Measurements from ENCODE around the gene DNAJB8.

DNA sequence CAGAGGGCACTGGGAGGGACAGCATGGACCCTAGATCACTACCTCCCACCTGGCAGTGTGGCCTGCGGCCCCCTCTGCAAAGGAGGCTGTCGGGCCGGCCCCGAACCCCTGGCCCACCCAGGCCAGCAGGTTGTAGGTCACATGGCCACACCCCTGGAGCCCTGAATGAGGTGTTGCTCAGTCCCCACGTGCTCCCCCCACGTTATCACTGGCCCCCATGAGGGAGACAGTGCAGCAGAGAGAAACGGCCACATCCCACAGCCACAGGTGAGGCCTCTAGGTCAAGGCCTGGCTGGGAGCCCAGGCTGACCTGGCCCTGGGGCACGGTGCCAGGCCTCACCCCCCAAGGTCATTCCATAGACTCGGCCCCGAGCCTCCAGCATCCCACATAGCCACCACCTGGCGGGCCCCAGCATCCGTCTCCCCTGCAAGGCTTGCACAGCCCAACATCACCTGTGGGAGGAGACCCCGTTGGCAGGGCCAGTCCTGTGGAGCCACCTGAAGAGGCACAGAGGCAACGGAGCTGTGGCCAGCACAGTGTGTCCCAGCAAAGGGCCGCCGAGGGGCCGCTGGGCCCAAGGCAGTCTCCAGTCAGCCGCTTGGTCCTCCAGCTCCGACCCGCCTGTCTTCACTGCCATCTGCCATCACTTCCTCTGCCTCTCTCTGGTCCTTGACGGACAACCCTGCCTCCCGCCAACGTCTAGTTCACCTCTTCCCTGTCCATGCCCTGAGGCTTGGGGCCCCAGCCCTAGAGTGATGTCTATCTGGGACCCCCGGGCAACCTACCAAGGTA lies 53.1 kb downstream of the DNAJB8 start:
- TF ChIP-seq, protein P1, sequence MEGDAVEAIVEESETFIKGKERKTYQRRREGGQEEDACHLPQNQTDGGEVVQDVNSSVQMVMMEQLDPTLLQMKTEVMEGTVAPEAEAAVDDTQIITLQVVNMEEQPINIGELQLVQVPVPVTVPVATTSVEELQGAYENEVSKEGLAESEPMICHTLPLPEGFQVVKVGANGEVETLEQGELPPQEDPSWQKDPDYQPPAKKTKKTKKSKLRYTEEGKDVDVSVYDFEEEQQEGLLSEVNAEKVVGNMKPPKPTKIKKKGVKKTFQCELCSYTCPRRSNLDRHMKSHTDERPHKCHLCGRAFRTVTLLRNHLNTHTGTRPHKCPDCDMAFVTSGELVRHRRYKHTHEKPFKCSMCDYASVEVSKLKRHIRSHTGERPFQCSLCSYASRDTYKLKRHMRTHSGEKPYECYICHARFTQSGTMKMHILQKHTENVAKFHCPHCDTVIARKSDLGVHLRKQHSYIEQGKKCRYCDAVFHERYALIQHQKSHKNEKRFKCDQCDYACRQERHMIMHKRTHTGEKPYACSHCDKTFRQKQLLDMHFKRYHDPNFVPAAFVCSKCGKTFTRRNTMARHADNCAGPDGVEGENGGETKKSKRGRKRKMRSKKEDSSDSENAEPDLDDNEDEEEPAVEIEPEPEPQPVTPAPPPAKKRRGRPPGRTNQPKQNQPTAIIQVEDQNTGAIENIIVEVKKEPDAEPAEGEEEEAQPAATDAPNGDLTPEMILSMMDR (IDR thresholded peaks at IDR 0.05) = no peak
- TF ChIP-seq POLR2A (IDR thresholded peaks at IDR 0.05) = no peak
